Measurements from ENCODE around the gene NNT. TPM values are rescaled to one million over a fixed set of nuclear protein-coding genes. Genes with fewer than 3 reads are reported as not detected.

The NNT gene
- total and polyA plus RNA-seq, 2 of the 13 experiments (the other 11 are each of a cell fraction or from before 2014, with no cell fraction given) = 21.1 to 58.0 TPM

DNA sequence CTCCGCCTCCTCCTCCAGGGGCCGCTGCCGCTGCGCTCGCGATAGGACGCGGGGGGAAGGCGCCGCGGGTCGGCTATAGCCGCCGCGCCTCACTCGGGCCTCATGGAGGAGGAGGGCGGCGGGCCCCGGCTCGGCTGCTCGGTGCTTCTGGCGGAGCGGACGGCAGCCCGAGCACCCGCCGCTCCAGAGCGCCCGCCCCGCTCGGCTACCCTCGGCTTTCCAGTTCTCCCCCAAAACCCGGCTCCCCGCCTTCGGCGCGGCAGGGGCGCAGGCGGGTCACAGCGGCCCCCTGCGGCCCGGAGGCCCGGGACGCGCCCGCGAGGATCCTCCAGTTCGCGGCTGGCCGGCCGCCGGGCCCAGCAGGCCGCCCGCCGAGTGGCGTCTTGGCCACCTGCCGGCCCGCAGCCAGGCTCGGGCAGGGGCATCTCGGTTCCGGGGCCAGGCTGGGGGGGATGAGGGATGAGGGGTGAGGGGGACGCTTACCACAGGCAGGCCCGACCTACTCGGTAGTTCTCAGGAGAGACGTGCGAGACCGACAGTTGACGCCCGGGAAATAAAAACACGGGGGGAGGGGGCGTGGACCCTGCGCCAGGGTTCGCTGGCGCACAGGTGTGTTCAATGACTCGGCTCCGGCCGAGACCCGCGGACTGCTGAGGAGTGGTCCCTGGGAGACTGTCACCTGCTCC, 46.0 kb upstream of the NNT start, which contains the start of gene PAIP1 (continued):
- TF ChIP-seq, protein P1, sequence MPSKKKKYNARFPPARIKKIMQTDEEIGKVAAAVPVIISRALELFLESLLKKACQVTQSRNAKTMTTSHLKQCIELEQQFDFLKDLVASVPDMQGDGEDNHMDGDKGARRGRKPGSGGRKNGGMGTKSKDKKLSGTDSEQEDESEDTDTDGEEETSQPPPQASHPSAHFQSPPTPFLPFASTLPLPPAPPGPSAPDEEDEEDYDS (CRISPR knock-in tag; IDR thresholded peaks at IDR 0.05) = peak; percentile 17; the same call in 1 of the 2 replicates
- TF ChIP-seq ZFX (CRISPR knock-in tag; IDR thresholded peaks at IDR 0.05; ENCODE audit: low read depth) (peak; percentile 62; the same call in 1 of the 2 replicates), YEATS2 (CRISPR knock-in tag; IDR thresholded peaks at IDR 0.05; ENCODE audit: borderline replicate concordance) (0 out of 2 replicates have a peak, but pooled peaks have one; percentile 18), RBFOX2 (IDR thresholded peaks at IDR 0.05; ENCODE audit: low read depth, low read length) (peak; percentile 98), ZNF230 (CRISPR knock-in tag; IDR thresholded peaks at IDR 0.05) (peak; percentile 46; the same call in 1 of the 2 replicates), ZNF816 (CRISPR knock-in tag; IDR thresholded peaks at IDR 0.05; ENCODE audit: borderline replicate concordance) (peak; percentile 66; the same call in 1 of the 2 replicates), ZNF564 (CRISPR knock-in tag; IDR thresholded peaks at IDR 0.05) (0 out of 2 replicates have a peak, but pooled peaks have one; percentile 28), JARID2 (CRISPR knock-in tag; IDR thresholded peaks at IDR 0.05; ENCODE audit: insufficient replicate concordance) (no peak), CHD2 (IDR thresholded peaks at IDR 0.05; ENCODE audit: low read depth, low read length) (peak; percentile 89), MIXL1 (CRISPR knock-in tag; IDR thresholded peaks at IDR 0.05) (no peak), SNAPC2 (CRISPR knock-in tag; IDR thresholded peaks at IDR 0.05) (no peak), ARID2 (CRISPR knock-in tag; IDR thresholded peaks at IDR 0.05; ENCODE audit: borderline replicate concordance) (0 out of 2 replicates have a peak, but pooled peaks have one; percentile 40), ZNF616 (CRISPR knock-in tag; IDR thresholded peaks at IDR 0.05; ENCODE audit: low read depth) (no peak; the same call in 1 of the 2 replicates), ZNF317 (CRISPR knock-in tag; IDR thresholded peaks at IDR 0.05) (no peak), PHF8 (CRISPR knock-in tag; IDR thresholded peaks at IDR 0.05) (peak; percentile 78), GTF3A (CRISPR knock-in tag; conservative IDR thresholded peaks at IDR 0.05) (no peak), ZNF121 (CRISPR knock-in tag; IDR thresholded peaks at IDR 0.05) (0 out of 2 replicates have a peak, but pooled peaks have one; percentile 19), ZNF281 (CRISPR knock-in tag; IDR thresholded peaks at IDR 0.05; ENCODE audit: borderline replicate concordance) (no peak), TP53 (CRISPR knock-in tag; conservative IDR thresholded peaks at IDR 0.05) (no peak), ZBTB2 (CRISPR knock-in tag; IDR thresholded peaks at IDR 0.05; ENCODE audit: low read depth) (peak; percentile 69), ZNF224 (CRISPR knock-in tag; IDR thresholded peaks at IDR 0.05) (peak; percentile 71; the same call in 1 of the 2 replicates), GFI1 (CRISPR knock-in tag; IDR thresholded peaks at IDR 0.05; ENCODE audit: borderline replicate concordance) (peak; percentile 28; the same call in 1 of the 2 replicates)
- TF ChIP-seq, protein P2, sequence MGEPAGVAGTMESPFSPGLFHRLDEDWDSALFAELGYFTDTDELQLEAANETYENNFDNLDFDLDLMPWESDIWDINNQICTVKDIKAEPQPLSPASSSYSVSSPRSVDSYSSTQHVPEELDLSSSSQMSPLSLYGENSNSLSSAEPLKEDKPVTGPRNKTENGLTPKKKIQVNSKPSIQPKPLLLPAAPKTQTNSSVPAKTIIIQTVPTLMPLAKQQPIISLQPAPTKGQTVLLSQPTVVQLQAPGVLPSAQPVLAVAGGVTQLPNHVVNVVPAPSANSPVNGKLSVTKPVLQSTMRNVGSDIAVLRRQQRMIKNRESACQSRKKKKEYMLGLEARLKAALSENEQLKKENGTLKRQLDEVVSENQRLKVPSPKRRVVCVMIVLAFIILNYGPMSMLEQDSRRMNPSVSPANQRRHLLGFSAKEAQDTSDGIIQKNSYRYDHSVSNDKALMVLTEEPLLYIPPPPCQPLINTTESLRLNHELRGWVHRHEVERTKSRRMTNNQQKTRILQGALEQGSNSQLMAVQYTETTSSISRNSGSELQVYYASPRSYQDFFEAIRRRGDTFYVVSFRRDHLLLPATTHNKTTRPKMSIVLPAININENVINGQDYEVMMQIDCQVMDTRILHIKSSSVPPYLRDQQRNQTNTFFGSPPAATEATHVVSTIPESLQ (CRISPR knock-in tag; conservative IDR thresholded peaks at IDR 0.05) = no peak

All from HepG2 (cell line).